ENCODE data around the gene ST6GALNAC3. TPM values are rescaled to one million over a fixed set of nuclear protein-coding genes. Genes with fewer than 3 reads are reported as not detected.
"Not testable (repeated sequence)": the region's sequence is repeated elsewhere in the genome, so short reads cannot be mapped to it uniquely, and the experiment has no call there.

ST6GALNAC3 gene
- total RNA-seq, 2 donors from 2014 or later, result 0.35 to 2.5 TPM

DNA sequence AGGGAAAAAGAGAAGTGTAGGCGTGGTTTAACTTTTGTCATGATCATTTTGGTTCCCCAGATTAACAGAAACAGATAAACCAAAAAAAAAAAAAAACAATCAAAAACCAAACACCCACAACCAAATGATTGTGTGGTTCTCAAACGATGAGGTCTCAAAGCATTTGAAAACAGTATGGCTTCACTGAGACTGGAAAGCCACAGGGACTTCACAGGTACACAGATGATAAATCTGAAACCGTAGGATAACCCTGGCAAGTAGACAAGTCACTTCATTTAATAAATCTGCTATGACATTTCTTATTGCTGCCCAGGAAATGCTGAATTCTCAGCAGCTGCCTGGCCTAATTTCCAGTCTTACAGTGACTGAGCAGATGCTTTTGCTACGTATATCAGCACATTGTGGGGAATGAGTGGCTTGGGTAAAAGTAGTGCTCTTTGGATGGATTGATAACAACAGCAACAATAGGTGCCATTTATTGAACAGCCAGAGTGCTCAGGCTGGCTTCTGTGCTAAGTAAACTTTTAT, 6.1 kb downstream of the ST6GALNAC3 start:
- Mint-ChIP-seq H3K4me1 (ENCODE audit: low read depth) (peaks cover 20% of the 10 kb centered on the region), H3K27ac (no peak overlapping the region), H3K36me3 (ENCODE audit: insufficient read depth in 2 of 2) (no peaks in the 10 kb centered on the region), H3K27me3 (ENCODE audit: low read depth) (no peaks in the 10 kb centered on the region), H3K4me3 (no peak overlapping the region), H3K9me3 (no peaks in the 10 kb centered on the region)
- ATAC-seq (replicated peaks in 1 of 2), result peak; percentile 45 to 49
- DNase-seq, result no peak

DNA sequence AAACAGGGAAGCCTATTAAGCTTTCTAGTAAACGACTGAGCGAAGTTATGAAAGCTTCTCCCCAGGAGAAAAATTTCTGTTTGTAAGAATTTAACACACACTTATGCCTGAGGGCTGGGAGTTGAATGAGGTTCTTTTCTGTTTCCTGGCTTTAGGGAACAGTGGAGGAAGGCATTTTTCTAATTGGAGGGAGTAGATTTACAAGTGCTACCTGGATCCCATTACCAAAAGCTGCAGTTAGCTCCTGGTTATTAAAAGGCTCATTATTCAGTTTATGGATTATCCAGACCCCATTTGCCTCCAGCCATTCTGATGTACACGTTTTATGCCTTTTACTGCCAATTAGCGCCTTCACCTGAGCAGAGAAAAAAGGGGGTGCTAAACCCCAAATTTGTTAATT, 7.5 kb downstream of the ST6GALNAC3 start:
- Mint-ChIP-seq H3K36me3 (ENCODE audit: insufficient read depth in 2 of 2) (no peaks in the 10 kb centered on the region), H3K9me3 (no peaks in the 10 kb centered on the region), H3K27me3 (ENCODE audit: low read depth) (no peaks in the 10 kb centered on the region), H3K27ac (no peak overlapping the region), H3K4me1 (ENCODE audit: low read depth) (peaks cover 12% of the 10 kb centered on the region), H3K4me3 (no peak overlapping the region)
- ATAC-seq (replicated peaks in 1 of 2) (no peak), DNase-seq (no peak)

DNA sequence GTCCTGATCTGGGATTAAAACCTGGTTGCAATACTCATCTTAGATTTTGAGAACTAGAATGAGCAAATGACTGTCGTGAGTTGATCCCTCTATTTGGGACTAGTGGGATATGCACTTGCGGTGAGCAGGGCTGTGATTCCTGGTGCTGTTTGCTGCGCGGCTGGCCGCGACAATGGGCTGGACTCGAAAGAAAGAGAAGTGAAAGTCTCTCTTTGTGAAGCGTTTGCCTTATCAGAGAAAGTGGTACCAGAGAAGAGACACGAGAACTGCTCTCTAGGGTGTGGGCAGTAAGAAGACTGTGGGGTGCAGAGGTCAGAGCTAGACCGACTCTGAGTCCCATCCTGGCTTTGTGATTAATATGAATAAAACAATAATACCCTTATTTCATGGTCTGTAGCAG, 8.6 kb downstream of the ST6GALNAC3 start:
- ATAC-seq (replicated peaks in 1 of 2) (no peak), DNase-seq (no peak)
- H3K4me3 Mint-ChIP-seq, result no peak overlapping the region
- H3K9me3 Mint-ChIP-seq, result no peaks in the 10 kb centered on the region
- H3K4me1 Mint-ChIP-seq (ENCODE audit: low read depth), result peaks cover 12% of the 10 kb centered on the region
- no peaks in the 10 kb centered on the region for H3K36me3 Mint-ChIP-seq (ENCODE audit: insufficient read depth in 2 of 2)
- no peaks in the 10 kb centered on the region for H3K27me3 Mint-ChIP-seq (ENCODE audit: low read depth)
- no peak overlapping the region for H3K27ac Mint-ChIP-seq

DNA sequence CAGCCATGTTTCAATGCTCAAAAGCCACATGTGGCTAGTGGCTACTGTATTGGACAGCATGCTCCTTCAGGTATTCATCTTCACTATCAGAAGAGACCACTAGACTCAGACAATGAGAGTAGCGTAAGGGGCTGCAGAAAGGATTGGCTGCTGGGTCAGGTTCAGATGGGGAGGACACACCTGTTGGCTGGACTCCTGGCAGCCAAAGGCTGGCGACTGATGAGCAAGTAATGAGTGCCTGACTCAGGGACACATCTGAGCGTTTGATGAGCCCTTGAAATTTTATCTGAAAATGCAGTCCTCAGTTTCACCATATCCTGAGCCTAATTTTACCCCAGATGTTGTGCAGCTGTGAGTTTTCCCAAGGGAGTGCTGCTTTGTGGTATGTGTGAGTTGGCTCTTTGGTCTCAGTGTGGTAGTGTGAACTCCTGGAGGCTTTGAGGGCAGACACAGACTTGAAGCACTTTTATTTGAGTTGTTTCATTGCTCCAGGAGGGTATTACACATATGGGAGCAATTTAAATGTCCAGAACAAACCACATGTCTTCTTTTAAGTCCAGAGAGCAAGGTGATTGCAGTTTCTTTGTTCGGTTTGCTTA, 9.6 kb downstream of the ST6GALNAC3 start:
- Mint-ChIP-seq H3K27me3 (ENCODE audit: low read depth) (no peaks in the 10 kb centered on the region), H3K27ac (no peak overlapping the region), H3K9me3 (no peaks in the 10 kb centered on the region), H3K36me3 (ENCODE audit: insufficient read depth in 2 of 2) (peaks cover 0 to 1% of the 10 kb centered on the region in 2 donors), H3K4me3 (no peak overlapping the region), H3K4me1 (ENCODE audit: low read depth) (peaks cover 12% of the 10 kb centered on the region)
- ATAC-seq (replicated peaks in 1 of 2) (no peak), DNase-seq (no peak)

DNA sequence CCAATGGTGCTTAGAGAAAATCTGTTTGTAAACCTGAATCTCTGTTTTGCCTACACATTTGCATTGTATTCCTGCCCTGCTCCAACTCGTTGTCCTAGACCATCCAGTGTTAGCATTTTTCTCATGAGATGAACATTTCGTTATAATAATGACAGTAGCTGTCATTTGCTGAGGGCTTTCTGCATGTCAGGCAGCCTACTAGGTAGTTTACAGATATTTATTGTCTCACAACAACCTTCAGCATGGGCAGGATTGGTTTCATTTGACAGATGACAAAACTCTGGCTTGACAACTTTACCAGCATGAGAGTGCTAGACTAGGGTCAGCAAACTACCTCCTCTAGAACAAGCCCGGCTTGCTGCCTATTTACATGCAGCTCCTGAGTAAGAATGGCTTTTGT, 10.1 kb downstream of the ST6GALNAC3 start:
- peaks cover 0 to 1% of the 10 kb centered on the region in 2 donors for H3K36me3 Mint-ChIP-seq (ENCODE audit: insufficient read depth in 2 of 2)
- H3K4me1 Mint-ChIP-seq (ENCODE audit: low read depth), result peaks cover 9% of the 10 kb centered on the region
- no peaks in the 10 kb centered on the region for H3K9me3 Mint-ChIP-seq
- H3K4me3 Mint-ChIP-seq, result no peak overlapping the region
- no peak overlapping the region for H3K27ac Mint-ChIP-seq
- H3K27me3 Mint-ChIP-seq (ENCODE audit: low read depth), result no peaks in the 10 kb centered on the region
- ATAC-seq (replicated peaks in 1 of 2), result no peak
- DNase-seq, result no peak

DNA sequence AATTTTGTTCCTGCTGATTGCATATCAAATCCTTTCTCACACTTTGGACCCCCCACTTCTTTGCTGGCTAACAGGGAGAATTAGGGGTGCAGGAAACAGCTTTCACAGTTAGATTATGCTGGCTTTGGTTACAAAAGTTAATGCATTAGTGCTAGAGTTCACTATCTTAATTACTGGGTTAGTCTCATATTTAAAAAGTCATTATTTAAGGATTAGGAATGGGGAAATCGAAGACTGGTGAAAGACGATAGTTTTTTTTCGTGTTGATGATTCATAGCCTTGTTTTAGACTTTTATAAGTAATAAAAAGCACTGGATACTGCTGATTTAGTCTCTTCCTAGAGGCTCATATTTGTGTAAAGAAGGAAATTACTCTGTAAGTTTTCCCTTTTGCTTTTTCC, 11.6 kb downstream of the ST6GALNAC3 start:
- no peak overlapping the region for H3K27ac Mint-ChIP-seq

DNA sequence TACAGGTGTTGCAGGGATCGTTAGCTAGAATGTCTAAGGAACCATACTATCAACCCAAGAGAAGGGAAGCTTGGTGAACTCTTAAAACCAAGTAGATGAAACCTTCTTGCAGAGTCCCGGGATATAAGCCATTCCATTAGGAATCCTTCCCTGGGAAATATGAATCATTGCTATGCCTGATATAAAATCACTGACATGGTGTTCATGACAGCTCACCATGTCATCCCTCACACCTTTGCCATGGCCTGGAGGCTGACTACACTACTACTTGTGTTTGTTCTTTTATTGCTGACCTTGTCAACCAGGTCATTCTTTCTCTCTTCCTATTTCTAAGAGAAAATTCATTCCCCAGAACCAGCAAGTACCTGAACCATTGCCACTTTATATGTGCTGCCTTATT, 12.1 kb downstream of the ST6GALNAC3 start:
- H3K4me3 Mint-ChIP-seq, result no peak overlapping the region
- H3K27me3 Mint-ChIP-seq (ENCODE audit: low read depth), result no peaks in the 10 kb centered on the region
- no peak overlapping the region for H3K27ac Mint-ChIP-seq
- H3K9me3 Mint-ChIP-seq, result no peaks in the 10 kb centered on the region
- ATAC-seq (replicated peaks in 1 of 2) (no peak), DNase-seq (no peak)
- H3K4me1 Mint-ChIP-seq (ENCODE audit: low read depth), result no peaks in the 10 kb centered on the region
- peaks cover 0 to 1% of the 10 kb centered on the region in 2 donors for H3K36me3 Mint-ChIP-seq (ENCODE audit: insufficient read depth in 2 of 2)

More for the DNA sequence above, 11.6 kb downstream of the ST6GALNAC3 start:
- Mint-ChIP-seq H3K4me1 (ENCODE audit: low read depth) (no peaks in the 10 kb centered on the region), H3K36me3 (ENCODE audit: insufficient read depth in 2 of 2) (peaks cover 0 to 1% of the 10 kb centered on the region in 2 donors), H3K27me3 (ENCODE audit: low read depth) (no peaks in the 10 kb centered on the region), H3K9me3 (no peaks in the 10 kb centered on the region), H3K4me3 (no peak overlapping the region)
- no peak for ATAC-seq (replicated peaks in 1 of 2)
- no peak for DNase-seq

DNA sequence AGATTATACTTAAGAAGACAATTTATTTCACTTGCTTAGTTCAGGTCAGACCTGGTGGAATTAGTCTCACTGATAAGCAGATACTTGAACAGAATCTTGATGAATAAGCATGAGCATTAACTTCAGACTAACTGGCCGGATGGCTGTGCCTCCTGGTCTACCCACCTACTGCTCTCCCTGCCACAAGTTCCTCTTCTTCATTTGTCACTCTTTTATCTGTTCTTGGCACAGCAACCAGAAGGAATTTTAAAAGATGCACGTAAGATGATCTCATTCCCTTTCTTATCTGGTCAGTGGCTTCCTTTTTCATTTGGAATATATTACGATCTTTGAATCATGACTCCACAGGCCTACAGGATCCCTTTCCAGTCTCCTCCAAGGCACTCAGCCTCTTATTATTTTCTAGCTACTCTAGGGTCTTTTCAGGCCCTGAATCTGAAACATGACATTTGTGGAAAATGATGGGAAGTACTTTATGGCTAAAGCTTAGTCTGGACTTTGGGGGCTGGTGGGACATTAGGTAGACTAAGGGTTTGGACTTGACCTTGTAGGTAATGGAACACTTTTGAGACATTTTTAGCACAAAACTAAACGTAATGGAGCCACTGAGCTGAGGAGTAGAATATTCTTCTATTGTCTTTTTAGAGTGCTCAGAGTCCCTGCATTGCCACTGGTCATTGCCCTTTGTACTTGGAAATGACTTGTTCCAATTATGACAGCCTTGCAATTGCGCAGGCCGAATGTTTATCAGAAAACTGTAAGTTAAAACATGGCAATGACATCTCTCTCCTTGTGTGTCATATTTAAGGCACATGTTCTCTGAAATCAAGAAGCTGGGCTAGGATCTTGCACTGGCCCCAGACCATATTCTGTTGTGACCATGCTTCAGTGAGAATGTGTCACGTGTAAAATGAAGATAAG, 16.0 kb downstream of the ST6GALNAC3 start:
- Mint-ChIP-seq H3K9me3 (no peaks in the 10 kb centered on the region), H3K4me1 (ENCODE audit: low read depth) (no peaks in the 10 kb centered on the region), H3K4me3 (no peak overlapping the region), H3K27ac (no peak overlapping the region), H3K36me3 (ENCODE audit: insufficient read depth in 2 of 2) (peaks cover 0 to 1% of the 10 kb centered on the region in 2 donors), H3K27me3 (ENCODE audit: low read depth) (no peaks in the 10 kb centered on the region)
- no peak for DNase-seq
- ATAC-seq (replicated peaks in 1 of 2), result no peak

DNA sequence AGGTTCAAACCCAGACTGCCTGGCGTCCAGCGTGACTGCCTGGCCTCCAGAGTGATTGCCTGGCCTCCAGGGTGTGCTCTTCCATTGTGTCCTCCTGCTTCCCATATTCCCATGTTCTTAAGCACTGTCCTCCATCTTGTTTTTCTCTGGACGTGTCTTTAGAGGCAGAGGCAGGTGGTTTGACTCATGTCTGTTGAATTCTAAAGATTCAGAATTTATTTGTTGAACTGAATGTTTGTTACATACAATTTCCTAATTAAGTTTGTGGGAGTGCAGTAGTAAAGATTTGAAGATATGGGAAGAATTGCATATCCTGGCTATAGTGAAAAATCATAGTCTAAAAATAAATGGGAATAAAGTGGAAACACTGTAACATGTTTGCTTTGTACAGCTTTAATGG, 18.3 kb downstream of the ST6GALNAC3 start:
- H3K27me3 Mint-ChIP-seq (ENCODE audit: low read depth), result no peaks in the 10 kb centered on the region
- H3K27ac Mint-ChIP-seq, result no peak overlapping the region
- ATAC-seq (replicated peaks in 1 of 2) (no peak), DNase-seq (no peak)
- H3K4me3 Mint-ChIP-seq, result no peak overlapping the region
- no peaks in the 10 kb centered on the region for H3K4me1 Mint-ChIP-seq (ENCODE audit: low read depth)
- peaks cover 0 to 2% of the 10 kb centered on the region in 2 donors for H3K9me3 Mint-ChIP-seq
- peaks cover 1 to 2% of the 10 kb centered on the region in 2 donors for H3K36me3 Mint-ChIP-seq (ENCODE audit: insufficient read depth in 2 of 2)

DNA sequence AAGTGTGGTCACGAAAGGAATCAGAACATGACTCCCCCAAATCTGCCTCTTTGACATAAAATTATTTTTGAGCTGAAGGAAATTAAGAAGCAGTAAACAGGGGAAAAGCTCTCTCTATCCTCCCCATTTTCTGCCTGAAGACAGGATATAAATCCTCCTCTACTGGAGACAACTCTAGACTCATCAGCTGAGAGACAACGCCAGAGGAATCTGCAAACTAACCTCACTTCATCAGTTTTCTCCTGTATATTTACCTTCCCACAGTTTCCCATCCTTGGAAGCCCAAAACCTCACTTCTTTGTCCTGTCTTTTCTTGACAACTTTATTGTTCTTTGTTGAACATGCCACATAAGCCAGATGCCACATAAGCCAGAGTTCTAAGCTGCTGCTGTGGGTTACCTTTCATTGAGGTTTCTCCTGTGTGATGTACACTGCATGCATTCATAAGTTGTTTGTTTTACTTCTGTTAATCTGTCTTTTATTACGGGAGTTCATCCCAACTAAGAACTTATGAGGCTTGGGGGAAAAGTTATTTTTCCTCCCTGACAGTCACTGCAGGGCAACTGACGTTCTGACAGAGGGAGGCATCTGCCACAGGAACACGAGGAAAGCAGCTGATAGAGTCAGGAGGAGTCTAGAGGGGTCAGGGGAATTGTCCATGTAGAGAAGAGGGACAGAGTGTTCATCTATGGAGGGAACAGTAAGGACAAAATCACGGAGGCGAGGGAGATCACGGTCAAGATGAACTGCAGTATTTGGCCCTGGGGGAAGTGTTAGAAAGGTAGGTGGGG, 19.2 kb downstream of the ST6GALNAC3 start:
- DNase-seq (no peak), ATAC-seq (replicated peaks in 1 of 2) (no peak)
- no peak overlapping the region for H3K27ac Mint-ChIP-seq
- no peak overlapping the region for H3K4me3 Mint-ChIP-seq
- no peaks in the 10 kb centered on the region for H3K4me1 Mint-ChIP-seq (ENCODE audit: low read depth)
- no peaks in the 10 kb centered on the region for H3K27me3 Mint-ChIP-seq (ENCODE audit: low read depth)
- H3K9me3 Mint-ChIP-seq, result peaks cover 0 to 2% of the 10 kb centered on the region in 2 donors
- peaks cover under 1 to 2% of the 10 kb centered on the region in 2 donors for H3K36me3 Mint-ChIP-seq (ENCODE audit: insufficient read depth in 2 of 2)

DNA sequence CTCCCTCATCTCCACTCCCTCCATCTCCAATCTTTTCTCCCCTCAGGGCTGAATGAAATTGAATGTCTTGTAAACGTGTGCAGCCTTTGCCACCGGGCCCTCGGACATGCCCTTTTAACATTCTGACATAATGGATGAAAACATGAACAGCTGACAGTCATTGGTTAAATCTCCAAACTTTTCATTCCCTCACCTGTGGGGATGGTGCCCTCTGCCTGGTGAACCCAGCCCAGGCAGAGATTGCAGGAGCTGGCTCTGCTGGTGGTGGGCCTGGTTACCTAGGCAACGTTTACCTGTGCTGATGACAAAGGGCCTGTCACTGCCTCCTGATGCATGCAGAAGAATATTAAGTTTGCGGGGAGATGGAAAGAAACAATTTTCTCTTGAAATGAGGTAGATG, 21.3 kb downstream of the ST6GALNAC3 start:
- Mint-ChIP-seq H3K4me1 (ENCODE audit: low read depth) (no peaks in the 10 kb centered on the region), H3K4me3 (no peak overlapping the region), H3K27me3 (ENCODE audit: low read depth) (no peaks in the 10 kb centered on the region), H3K36me3 (ENCODE audit: insufficient read depth in 2 of 2) (peaks cover 0 to 2% of the 10 kb centered on the region in 2 donors), H3K9me3 (peaks cover 0 to 2% of the 10 kb centered on the region in 2 donors), H3K27ac (no peak overlapping the region)
- ATAC-seq (replicated peaks in 1 of 2) (no peak), DNase-seq (no peak)

DNA sequence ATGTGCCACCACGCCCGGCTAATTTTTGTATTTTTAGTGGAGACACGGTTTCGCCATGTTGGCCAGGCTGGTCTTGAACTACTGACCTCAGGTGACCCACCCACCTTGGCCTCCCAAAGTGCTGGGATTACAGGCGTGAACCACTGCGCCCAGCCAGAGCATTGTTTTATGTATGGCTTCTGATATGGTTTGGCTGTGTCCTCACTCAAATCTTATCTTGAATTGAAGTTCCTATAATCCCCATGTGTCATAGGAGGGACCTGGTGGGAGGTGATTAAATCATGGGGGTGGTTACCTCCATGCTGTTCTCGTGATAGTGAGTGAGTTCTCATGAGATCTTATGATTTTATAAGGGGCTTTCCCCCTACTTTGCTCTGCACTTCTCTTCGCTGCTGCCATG, 22.5 kb downstream of the ST6GALNAC3 start:
- not testable (repeated sequence) for ATAC-seq (replicated peaks in 1 of 2); H3K27me3 Mint-ChIP-seq (ENCODE audit: low read depth); H3K4me1 Mint-ChIP-seq (ENCODE audit: low read depth); DNase-seq; H3K27ac Mint-ChIP-seq; H3K9me3 Mint-ChIP-seq; H3K4me3 Mint-ChIP-seq; H3K36me3 Mint-ChIP-seq (ENCODE audit: insufficient read depth in 2 of 2)

DNA sequence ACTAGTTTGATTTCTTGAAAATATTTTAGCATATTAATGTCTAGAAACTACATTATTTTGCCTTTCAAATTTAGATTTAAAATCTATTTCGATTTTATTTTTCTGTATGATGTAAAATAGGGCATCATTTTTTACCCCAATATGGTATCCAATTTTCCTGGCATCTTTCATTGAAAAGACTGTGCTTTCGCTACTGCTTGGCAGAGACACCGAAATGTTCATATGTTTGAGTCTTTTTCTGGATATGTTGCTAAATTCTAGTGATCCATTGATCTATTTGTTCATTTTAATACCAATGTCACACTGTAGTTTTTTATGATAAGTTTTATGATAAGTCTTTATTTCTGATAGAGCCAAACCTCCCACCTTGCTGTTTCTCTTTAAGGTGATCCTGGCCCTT, 24.3 kb downstream of the ST6GALNAC3 start:
- H3K9me3 Mint-ChIP-seq, result peaks cover 0 to 2% of the 10 kb centered on the region in 2 donors
- H3K27me3 Mint-ChIP-seq (ENCODE audit: low read depth), result no peaks in the 10 kb centered on the region
- ATAC-seq (replicated peaks in 1 of 2), result no peak
- peaks cover 0 to 2% of the 10 kb centered on the region in 2 donors for H3K36me3 Mint-ChIP-seq (ENCODE audit: insufficient read depth in 2 of 2)
- peaks cover 17% of the 10 kb centered on the region for H3K4me1 Mint-ChIP-seq (ENCODE audit: low read depth)
- no peak overlapping the region for H3K27ac Mint-ChIP-seq
- no peak for DNase-seq
- H3K4me3 Mint-ChIP-seq, result no peak overlapping the region
